NCI-H2081 (cell line): Measurements from ENCODE around the gene ESR1.
"Not testable (repeated sequence)": the region's sequence is repeated elsewhere in the genome, so short reads cannot be mapped to it uniquely, and the experiment has no call there.

ENCODE experiments used
- DNase-seq, 2 experiments: peaks; one replicate each; lab custom pipeline; 2025; lab: John Stamatoyannopoulos, UW

Gene ESR1

GRCh38 chr6:151813858-151814257 is 6.4 kb downstream of the ESR1 start:
- no peak for DNase-seq

- DNase-seq, result no peak
Measured at GRCh38 chr6:151814614-151815013, 7.1 kb downstream of the ESR1 start.

GRCh38 chr6:151822252-151823111 is 15.0 kb downstream of the ESR1 start:
- DNase-seq, result no peak

GRCh38 chr6:151826517-151827142 is 19.1 kb downstream of the ESR1 start:
- no peak for DNase-seq

GRCh38 chr6:151832710-151833109 is 25.2 kb downstream of the ESR1 start:
- no peak for DNase-seq

- DNase-seq, result no peak
Measured at GRCh38 chr6:151835396-151835795, 27.9 kb downstream of the ESR1 start.

- no peak for DNase-seq
Measured at GRCh38 chr6:151837223-151837622, 29.7 kb downstream of the ESR1 start.

GRCh38 chr6:151842816-151843215 is 35.3 kb downstream of the ESR1 start:
- no peak for DNase-seq

GRCh38 chr6:151847064-151847463 is 39.6 kb downstream of the ESR1 start:
- no peak for DNase-seq

- DNase-seq, result no peak
Measured at GRCh38 chr6:151850479-151851003, 43.1 kb downstream of the ESR1 start.

- no peak for DNase-seq
Measured at GRCh38 chr6:151858294-151858693, 50.8 kb downstream of the ESR1 start.

GRCh38 chr6:151862461-151862860 is 55.0 kb downstream of the ESR1 start:
- no peak for DNase-seq

GRCh38 chr6:151867361-151867869 is 59.9 kb downstream of the ESR1 start:
- not testable (repeated sequence) for DNase-seq

- no peak for DNase-seq
Measured at GRCh38 chr6:151869345-151869744, 61.9 kb downstream of the ESR1 start.

GRCh38 chr6:151869787-151870186 is 62.3 kb downstream of the ESR1 start:
- DNase-seq, result no peak

- no peak for DNase-seq
Measured at GRCh38 chr6:151870375-151870774, 62.9 kb downstream of the ESR1 start.

GRCh38 chr6:151875524-151875923 is 68.0 kb downstream of the ESR1 start:
- no peak for DNase-seq

GRCh38 chr6:151876122-151876521 is 68.6 kb downstream of the ESR1 start:
- no peak for DNase-seq

- no peak for DNase-seq
Measured at GRCh38 chr6:151877458-151877857, 70.0 kb downstream of the ESR1 start.

GRCh38 chr6:151881231-151881630 is 73.7 kb downstream of the ESR1 start:
- no peak for DNase-seq

- DNase-seq, result no peak
Measured at GRCh38 chr6:151882206-151882605, 74.7 kb downstream of the ESR1 start.

GRCh38 chr6:151885234-151885633 is 77.8 kb downstream of the ESR1 start:
- DNase-seq, result no peak

- DNase-seq, result no peak
Measured at GRCh38 chr6:151891524-151891923, 84.0 kb downstream of the ESR1 start.
